ENCODE measurements around the gene TRIM6.
"Not testable (repeated sequence)": the region's sequence is repeated elsewhere in the genome, so short reads cannot be mapped to it uniquely, and the experiment has no call there.

TRIM6 gene

DNA sequence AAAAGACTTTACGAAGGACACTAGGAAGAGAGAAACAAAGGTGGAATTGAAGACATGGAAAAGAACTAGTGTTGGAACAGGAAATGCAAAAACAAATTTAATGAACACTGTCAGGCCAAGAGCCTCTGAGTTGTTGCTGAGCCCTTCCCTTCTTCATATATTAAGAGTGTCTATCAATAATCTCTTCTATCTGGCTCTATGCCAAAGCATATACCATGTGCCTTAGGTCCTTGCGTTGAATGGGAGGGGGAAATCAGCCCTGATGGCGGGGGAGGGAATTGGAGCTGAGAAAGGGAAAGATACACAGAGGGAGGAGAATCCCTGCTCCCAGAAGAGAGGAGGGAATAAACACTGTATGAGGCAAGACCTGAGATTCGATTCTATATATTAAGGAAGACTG lies 21.3 kb upstream of the TRIM6 start:
- Histone ChIP-seq H3K4me3 (ENCODE audit: low read depth, low read length) (no peak overlapping the region), H3K27ac (no peak overlapping the region), H3K36me3 (ENCODE audit: control insufficient read depth, insufficient read depth, low read length) (no peaks in the 10 kb centered on the region), H3K9ac (no peak overlapping the region), H3K79me2 (no peaks in the 10 kb centered on the region), H2AFZ (no peak overlapping the region), H3K4me2 (ENCODE audit: low read length) (no peak overlapping the region), H3K4me1 (no peaks in the 10 kb centered on the region), H3K9me3 (ENCODE audit: control insufficient read depth, low read length) (no peaks in the 10 kb centered on the region), H3K27me3 (ENCODE audit: control insufficient read depth, insufficient read depth, low read length) (no peaks in the 10 kb centered on the region)
- TF ChIP-seq CTCF (IDR thresholded peaks at IDR 0.05): no peak

GRCh38 chr11:5577101-5577500 lies 19.3 kb upstream of the TRIM6 start:
- TF ChIP-seq CTCF (IDR thresholded peaks at IDR 0.05): no peak
- Histone ChIP-seq H3K9me3 (ENCODE audit: control insufficient read depth, low read length) (no peaks in the 10 kb centered on the region), H3K4me2 (ENCODE audit: low read length) (no peak overlapping the region), H3K27me3 (ENCODE audit: control insufficient read depth, insufficient read depth, low read length) (no peaks in the 10 kb centered on the region), H3K27ac (no peak overlapping the region), H3K9ac (no peak overlapping the region), H2AFZ (no peak overlapping the region), H3K36me3 (ENCODE audit: control insufficient read depth, insufficient read depth, low read length) (no peaks in the 10 kb centered on the region), H3K4me3 (ENCODE audit: low read depth, low read length) (no peak overlapping the region), H3K79me2 (no peaks in the 10 kb centered on the region), H3K4me1 (no peaks in the 10 kb centered on the region)

DNA sequence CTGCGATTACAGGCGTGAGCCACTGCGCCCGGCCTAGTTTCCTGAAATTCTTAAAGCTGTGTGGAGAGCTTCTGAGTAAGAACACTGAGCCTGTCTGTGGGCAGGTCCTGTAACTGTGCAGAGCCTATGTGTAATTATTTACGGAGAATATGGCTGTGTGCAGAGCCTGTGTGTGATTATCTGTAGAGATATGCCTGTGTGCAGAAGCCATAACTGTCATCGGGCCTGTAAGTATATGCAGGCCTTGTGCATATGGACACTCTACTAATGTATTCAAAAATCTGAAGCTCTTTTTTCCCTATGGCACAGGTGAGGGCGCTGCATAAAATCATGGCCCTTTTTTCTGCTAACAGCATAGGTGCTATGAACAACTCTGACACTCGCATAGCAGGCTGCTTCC lies 15.9 kb upstream of the TRIM6 start, which contains the start of gene OR52B6:
TSS of gene OR52B6 (plus strand) at position 301 of the 400 bp plus-strand sequence. CDS start at position 301, 0 bp downstream.
- Histone ChIP-seq H3K9ac (no peak within 1 kb of the TSS), H3K4me1 (no peaks in the 10 kb centered on the region), H3K36me3 (ENCODE audit: control insufficient read depth, insufficient read depth, low read length) (no peaks in the 10 kb centered on the region), H3K27me3 (ENCODE audit: control insufficient read depth, insufficient read depth, low read length) (no peaks in the 10 kb centered on the region), H3K79me2 (no peaks in the 10 kb centered on the region), H3K4me2 (ENCODE audit: low read length) (no peak within 1 kb of the TSS), H3K27ac (no peak within 1 kb of the TSS), H2AFZ (no peak within 1 kb of the TSS), H3K9me3 (ENCODE audit: control insufficient read depth, low read length) (no peaks in the 10 kb centered on the region), H3K4me3 (ENCODE audit: low read depth, low read length) (no peak within 1 kb of the TSS)
- TF ChIP-seq CTCF (IDR thresholded peaks at IDR 0.05): no peak

GRCh38 chr11:5581014-5581413 lies 15.4 kb upstream of the TRIM6 start:
- H3K4me2 ChIP-seq (ENCODE audit: low read length): no peak overlapping the region
- no peak for TF ChIP-seq CTCF (IDR thresholded peaks at IDR 0.05)
- H2AFZ ChIP-seq: no peak overlapping the region
- no peak overlapping the region for H3K9ac ChIP-seq
- no peak overlapping the region for H3K4me3 ChIP-seq (ENCODE audit: low read depth, low read length)
- no peaks in the 10 kb centered on the region for H3K36me3 ChIP-seq (ENCODE audit: control insufficient read depth, insufficient read depth, low read length)
- H3K9me3 ChIP-seq (ENCODE audit: control insufficient read depth, low read length): no peaks in the 10 kb centered on the region
- no peaks in the 10 kb centered on the region for H3K4me1 ChIP-seq
- no peaks in the 10 kb centered on the region for H3K27me3 ChIP-seq (ENCODE audit: control insufficient read depth, insufficient read depth, low read length)
- no peak overlapping the region for H3K27ac ChIP-seq
- H3K79me2 ChIP-seq: no peaks in the 10 kb centered on the region

- not testable (repeated sequence) for H2AFZ ChIP-seq; H3K9ac ChIP-seq; H3K79me2 ChIP-seq; H3K4me2 ChIP-seq (ENCODE audit: low read length); H3K27ac ChIP-seq; H3K4me1 ChIP-seq; H3K27me3 ChIP-seq (ENCODE audit: control insufficient read depth, insufficient read depth, low read length); H3K4me3 ChIP-seq (ENCODE audit: low read depth, low read length); H3K9me3 ChIP-seq (ENCODE audit: control insufficient read depth, low read length); H3K36me3 ChIP-seq (ENCODE audit: control insufficient read depth, insufficient read depth, low read length)
Observed at GRCh38 chr11:5584458-5584857, 12.0 kb upstream of the TRIM6 start.

DNA sequence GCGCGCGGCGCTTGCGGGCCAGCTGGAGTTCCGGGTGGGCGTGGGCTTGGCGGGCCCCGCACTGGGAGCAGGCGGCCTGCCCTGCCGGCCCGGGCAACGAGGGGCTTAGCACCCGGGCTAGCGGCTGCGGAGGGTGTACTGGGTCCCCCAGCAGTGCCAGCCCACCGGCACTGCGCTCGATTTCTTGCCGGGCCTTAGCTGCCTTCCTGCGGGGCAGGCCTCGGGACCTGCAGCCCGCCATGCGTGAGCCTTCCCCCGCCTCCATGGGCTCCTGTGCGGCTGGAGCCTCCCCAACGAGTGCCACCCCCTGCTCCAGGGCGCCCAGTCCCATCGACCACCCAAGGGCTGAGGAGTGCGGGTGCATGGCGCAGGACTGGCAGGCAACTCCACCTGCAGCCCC lies 6.5 kb upstream of the TRIM6 start:
- not testable (repeated sequence) for H2AFZ ChIP-seq; H3K27me3 ChIP-seq (ENCODE audit: control insufficient read depth, insufficient read depth, low read length); H3K9ac ChIP-seq; H3K4me1 ChIP-seq; H3K4me2 ChIP-seq (ENCODE audit: low read length); H3K4me3 ChIP-seq (ENCODE audit: low read depth, low read length); H3K36me3 ChIP-seq (ENCODE audit: control insufficient read depth, insufficient read depth, low read length); H3K9me3 ChIP-seq (ENCODE audit: control insufficient read depth, low read length); H3K79me2 ChIP-seq; H3K27ac ChIP-seq

Measured in parathyroid adenoma (tissue), 2 donors.